Ishikawa (cell line): ENCODE results near the gene SMIM35.

ENCODE experiments used
- CEBPB ChIP-seq: IDR thresholded peaks from 2 replicates; pipeline ENCODE4 v1.6.1; 2012
- CREB1 ChIP-seq: IDR thresholded peaks from 2 replicates; pipeline ENCODE4 v1.6.1; 2012; ENCODE audit warnings: low read depth
- EGR1 ChIP-seq: IDR thresholded peaks from 2 replicates; pipeline ENCODE4 v1.6.1; 2012
- EP300 ChIP-seq: IDR thresholded peaks from 2 replicates; pipeline ENCODE4 v1.6.1; 2012; ENCODE audit warnings: borderline replicate concordance
- FOXM1 ChIP-seq: IDR thresholded peaks from 2 replicates; pipeline ENCODE4 v1.6.1; 2012; ENCODE audit warnings: low read depth, borderline replicate concordance
- NFIC ChIP-seq: IDR thresholded peaks from 2 replicates; pipeline ENCODE4 v1.6.1; 2012
- RAD21 ChIP-seq: IDR thresholded peaks from 2 replicates; pipeline ENCODE4 v1.6.1; 2012; ENCODE audit warnings: low read depth
- TAF1 ChIP-seq: IDR thresholded peaks from 2 replicates; pipeline ENCODE4 v1.6.1; 2012; ENCODE audit warnings: low read depth, mild to moderate bottlenecking
- TCF12 ChIP-seq: IDR thresholded peaks from 2 replicates; pipeline ENCODE4 v1.6.1; 2012; ENCODE audit warnings: low read depth
- TEAD4 ChIP-seq: IDR thresholded peaks from 2 replicates; pipeline ENCODE4 v1.6.1; 2012
- YY1 ChIP-seq: IDR thresholded peaks from 2 replicates; pipeline ENCODE4 v1.6.1; 2012; ENCODE audit warnings: low read depth
- ZBTB7A ChIP-seq: IDR thresholded peaks from 2 replicates; pipeline ENCODE4 v1.6.1; 2012; ENCODE audit warnings: low read depth
- TF ChIP-seq, protein P1 (sequence below): IDR thresholded peaks from 2 replicates; pipeline ENCODE4 v1.6.1; 2012; ENCODE audit warnings: low read depth, mild to moderate bottlenecking
- TF ChIP-seq, protein P2 (sequence below): IDR thresholded peaks from 2 replicates; pipeline ENCODE4 v1.6.1; 2012
- TF ChIP-seq, protein P3 (sequence below): IDR thresholded peaks from 2 replicates; pipeline ENCODE4 v1.6.1; 2012

SMIM35 gene

GRCh38 chr11:117993988-117994745, 92.6 kb downstream of the SMIM35 start:
- TF ChIP-seq TAF1 (no peak), EGR1 (no peak)
- TF ChIP-seq, protein P1, sequence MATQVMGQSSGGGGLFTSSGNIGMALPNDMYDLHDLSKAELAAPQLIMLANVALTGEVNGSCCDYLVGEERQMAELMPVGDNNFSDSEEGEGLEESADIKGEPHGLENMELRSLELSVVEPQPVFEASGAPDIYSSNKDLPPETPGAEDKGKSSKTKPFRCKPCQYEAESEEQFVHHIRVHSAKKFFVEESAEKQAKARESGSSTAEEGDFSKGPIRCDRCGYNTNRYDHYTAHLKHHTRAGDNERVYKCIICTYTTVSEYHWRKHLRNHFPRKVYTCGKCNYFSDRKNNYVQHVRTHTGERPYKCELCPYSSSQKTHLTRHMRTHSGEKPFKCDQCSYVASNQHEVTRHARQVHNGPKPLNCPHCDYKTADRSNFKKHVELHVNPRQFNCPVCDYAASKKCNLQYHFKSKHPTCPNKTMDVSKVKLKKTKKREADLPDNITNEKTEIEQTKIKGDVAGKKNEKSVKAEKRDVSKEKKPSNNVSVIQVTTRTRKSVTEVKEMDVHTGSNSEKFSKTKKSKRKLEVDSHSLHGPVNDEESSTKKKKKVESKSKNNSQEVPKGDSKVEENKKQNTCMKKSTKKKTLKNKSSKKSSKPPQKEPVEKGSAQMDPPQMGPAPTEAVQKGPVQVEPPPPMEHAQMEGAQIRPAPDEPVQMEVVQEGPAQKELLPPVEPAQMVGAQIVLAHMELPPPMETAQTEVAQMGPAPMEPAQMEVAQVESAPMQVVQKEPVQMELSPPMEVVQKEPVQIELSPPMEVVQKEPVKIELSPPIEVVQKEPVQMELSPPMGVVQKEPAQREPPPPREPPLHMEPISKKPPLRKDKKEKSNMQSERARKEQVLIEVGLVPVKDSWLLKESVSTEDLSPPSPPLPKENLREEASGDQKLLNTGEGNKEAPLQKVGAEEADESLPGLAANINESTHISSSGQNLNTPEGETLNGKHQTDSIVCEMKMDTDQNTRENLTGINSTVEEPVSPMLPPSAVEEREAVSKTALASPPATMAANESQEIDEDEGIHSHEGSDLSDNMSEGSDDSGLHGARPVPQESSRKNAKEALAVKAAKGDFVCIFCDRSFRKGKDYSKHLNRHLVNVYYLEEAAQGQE: no peak
- TF ChIP-seq, protein P2, sequence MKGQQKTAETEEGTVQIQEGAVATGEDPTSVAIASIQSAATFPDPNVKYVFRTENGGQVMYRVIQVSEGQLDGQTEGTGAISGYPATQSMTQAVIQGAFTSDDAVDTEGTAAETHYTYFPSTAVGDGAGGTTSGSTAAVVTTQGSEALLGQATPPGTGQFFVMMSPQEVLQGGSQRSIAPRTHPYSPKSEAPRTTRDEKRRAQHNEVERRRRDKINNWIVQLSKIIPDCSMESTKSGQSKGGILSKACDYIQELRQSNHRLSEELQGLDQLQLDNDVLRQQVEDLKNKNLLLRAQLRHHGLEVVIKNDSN: no peak

DNA sequence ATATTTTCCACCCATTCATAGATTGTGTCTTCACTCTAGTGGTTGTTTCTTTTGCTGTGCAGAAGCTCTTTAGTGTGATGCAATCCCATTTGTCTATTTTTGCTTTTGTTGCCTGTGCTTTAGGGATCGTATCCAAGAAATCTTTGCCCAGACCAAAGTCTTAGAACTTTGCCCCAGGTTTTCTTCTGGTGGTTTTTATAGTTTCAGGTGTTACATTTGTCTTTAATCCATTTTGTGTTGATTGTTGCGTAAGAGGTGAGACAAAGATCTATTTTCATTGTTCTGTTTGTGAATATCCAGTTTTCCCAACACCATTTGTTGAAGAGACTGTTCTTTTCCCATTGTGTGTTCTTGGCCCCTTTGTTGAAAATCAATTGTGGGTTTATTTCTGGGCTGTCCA, 94.1 kb downstream of the SMIM35 start:
- TF ChIP-seq TAF1: no peak
- no peak for TF ChIP-seq TCF12
- TF ChIP-seq, protein P2: no peak
- no peak for TF ChIP-seq CEBPB
- TF ChIP-seq TEAD4: no peak
- TF ChIP-seq EGR1: no peak
- no peak for TF ChIP-seq NFIC
- no peak for TF ChIP-seq EP300
- no peak for TF ChIP-seq RAD21
- no peak for TF ChIP-seq FOXM1
- TF ChIP-seq, protein P1: no peak
- no peak for TF ChIP-seq CREB1
- TF ChIP-seq, protein P3, sequence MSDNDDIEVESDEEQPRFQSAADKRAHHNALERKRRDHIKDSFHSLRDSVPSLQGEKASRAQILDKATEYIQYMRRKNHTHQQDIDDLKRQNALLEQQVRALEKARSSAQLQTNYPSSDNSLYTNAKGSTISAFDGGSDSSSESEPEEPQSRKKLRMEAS: no peak

- TF ChIP-seq EP300: no peak
- TF ChIP-seq EGR1: no peak
- no peak for TF ChIP-seq CEBPB
Measured at GRCh38 chr11:117992136-117992535, 94.6 kb downstream of the SMIM35 start.

DNA sequence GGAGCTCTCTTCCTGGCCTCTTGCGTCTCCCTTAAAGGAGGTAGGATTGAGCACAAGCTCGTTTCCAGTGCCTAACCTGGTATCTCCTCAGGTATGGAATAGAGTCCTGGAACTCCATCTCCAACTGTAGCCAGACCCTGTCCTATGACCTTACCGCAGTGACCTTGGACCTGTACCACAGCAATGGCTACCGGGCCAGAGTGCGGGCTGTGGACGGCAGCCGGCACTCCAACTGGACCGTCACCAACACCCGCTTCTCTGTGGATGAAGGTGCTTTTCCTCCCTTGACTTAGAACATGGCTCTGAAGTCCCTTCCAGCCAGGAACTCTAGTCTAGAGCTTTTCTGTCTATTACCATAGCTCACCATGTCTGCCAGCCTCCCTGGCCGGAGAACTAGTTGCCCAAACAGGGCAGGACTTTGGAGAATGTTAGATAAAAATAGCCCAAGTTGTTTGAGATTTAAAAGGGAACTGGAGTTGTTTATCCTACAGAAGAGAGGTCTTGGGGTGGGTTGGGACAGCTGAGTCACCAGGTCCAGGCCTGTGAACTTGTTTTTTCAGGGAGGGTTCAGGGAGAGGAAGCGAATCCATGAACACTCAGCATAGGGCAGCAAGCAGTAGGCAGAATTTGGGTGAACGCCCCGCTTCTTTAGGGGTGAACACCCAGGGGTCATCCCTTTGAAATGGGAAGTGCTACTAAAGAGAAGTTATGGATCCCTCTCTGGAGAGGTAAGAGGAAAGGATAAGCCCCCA, 97.2 kb downstream of the SMIM35 start:
- no peak for TF ChIP-seq RAD21
- TF ChIP-seq ZBTB7A: no peak
- TF ChIP-seq EP300: no peak

DNA sequence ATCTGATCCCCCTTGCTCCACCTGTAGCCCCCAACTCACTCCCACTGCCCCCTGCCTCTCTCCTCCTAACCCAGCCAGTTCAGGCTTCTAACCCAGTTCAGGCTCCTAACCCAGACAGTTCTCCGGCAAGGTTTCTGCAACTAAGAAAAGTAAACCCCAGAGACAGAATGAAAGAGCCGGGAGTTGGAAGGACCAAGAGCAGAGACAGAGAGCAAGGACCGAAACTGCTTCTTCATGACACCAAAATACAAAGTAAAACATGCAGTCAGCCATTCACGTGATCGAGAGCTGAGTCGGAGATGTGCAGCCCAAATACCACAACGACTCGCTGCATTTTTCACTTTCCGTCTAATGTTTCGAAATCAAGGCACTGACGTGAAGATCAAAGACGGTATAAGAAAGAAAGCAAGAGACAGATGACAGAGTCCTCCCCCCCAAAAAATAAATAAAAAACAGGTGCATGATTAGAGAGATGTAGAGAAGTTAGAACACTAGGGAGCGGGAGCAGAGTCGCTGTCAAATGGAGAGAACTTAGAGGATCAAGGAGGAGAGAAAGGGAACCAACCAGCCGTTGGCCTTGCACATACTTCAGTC, 99.7 kb downstream of the SMIM35 start:
- TF ChIP-seq NFIC (no peak), YY1 (no peak), FOXM1 (no peak), EGR1 (no peak), TEAD4 (no peak), RAD21 (no peak), EP300 (no peak), CEBPB (no peak), ZBTB7A (no peak), CREB1 (no peak), TAF1 (no peak)
- TF ChIP-seq, protein P1: no peak
